IPS-15b (cell line): Measurements from ENCODE around the gene FRS3.
"Not testable (repeated sequence)": the region's sequence is repeated elsewhere in the genome, so short reads cannot be mapped to it uniquely, and the experiment has no call there.

Source experiments
- H3K27me3 ChIP-seq: one replicate; pipeline ENCODE4 v1.6.1; 2013; ENCODE audit warnings: low read length; ENCODE audit not compliant: control insufficient read depth, insufficient read depth
- H3K36me3 ChIP-seq: one replicate; pipeline ENCODE4 v1.6.1; 2013; ENCODE audit warnings: low read length; ENCODE audit not compliant: control insufficient read depth, insufficient read depth
- H3K4me1 ChIP-seq: one replicate; pipeline ENCODE4 v1.6.1; 2013; ENCODE audit warnings: mild to moderate bottlenecking, low read length; ENCODE audit not compliant: control insufficient read depth, insufficient read depth
- H3K4me3 ChIP-seq: one replicate; pipeline ENCODE4 v1.5.1; 2013; ENCODE audit warnings: low read depth, low read length
- H3K9ac ChIP-seq: one replicate; pipeline ENCODE4 v1.6.1; 2013; ENCODE audit warnings: low read depth, mild to moderate bottlenecking, low read length
- H3K9me3 ChIP-seq: one replicate; pipeline ENCODE4 v1.6.1; 2013; ENCODE audit warnings: mild to moderate bottlenecking, low read length; ENCODE audit not compliant: control insufficient read depth, insufficient read depth

FRS3 gene

DNA sequence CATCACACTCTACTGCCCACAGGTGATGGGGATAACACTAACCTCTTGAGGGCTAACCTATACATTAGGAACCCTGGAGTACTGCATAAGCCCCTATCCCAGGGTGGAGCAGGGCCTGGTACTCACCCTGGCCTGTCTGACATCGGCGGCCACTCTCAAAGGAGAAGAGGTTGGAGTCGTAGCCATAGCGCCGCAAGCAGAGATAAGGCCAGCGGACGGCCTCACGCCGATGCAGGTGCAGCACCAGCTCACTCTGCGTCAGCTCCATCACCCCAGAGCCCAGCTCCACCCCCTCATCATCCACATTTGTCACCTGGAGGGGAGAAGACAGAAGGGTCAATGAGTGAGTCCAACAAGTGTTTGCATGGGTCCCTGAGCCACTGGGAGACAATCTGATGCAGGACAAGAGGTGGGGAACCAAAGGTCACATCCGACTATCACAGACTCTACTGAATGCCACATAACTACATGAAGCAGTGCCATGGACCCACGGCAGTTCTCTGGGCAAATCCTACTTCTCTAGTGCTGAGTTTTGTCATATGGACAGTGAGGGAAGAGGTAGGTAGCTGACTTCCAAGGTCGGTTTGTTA is 4.3 kb downstream of the FRS3 start:
- no peak overlapping the region for H3K9ac ChIP-seq
- H3K27me3 ChIP-seq, result no peaks in the 10 kb centered on the region
- H3K9me3 ChIP-seq, result no peaks in the 10 kb centered on the region
- H3K36me3 ChIP-seq, result peaks cover 14% of the 10 kb centered on the region
- no peak overlapping the region for H3K4me3 ChIP-seq
- H3K4me1 ChIP-seq, result no peaks in the 10 kb centered on the region

DNA sequence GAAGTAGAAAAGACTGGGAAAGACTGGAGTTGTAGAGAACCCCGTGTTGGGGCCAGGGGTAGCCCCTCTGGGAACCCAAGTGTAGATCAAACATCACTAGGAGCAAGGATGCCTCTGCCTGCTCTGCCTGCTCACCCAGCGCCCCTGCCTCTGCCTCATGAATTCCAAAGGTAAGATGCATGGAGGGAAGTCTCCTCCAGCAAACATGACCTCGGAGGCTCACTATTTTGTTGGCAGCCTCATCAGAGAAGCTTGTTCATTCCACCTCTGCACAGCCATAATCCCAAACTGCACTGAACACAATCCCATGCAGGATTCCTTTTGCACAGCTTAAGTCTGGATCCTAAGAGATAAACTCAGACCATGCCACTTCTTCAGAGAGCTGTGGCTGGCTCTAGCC is 4.9 kb downstream of the FRS3 start:
- no peaks in the 10 kb centered on the region for H3K27me3 ChIP-seq
- no peaks in the 10 kb centered on the region for H3K4me1 ChIP-seq
- H3K4me3 ChIP-seq, result no peak overlapping the region
- H3K36me3 ChIP-seq, result peaks cover 17% of the 10 kb centered on the region
- H3K9me3 ChIP-seq, result no peaks in the 10 kb centered on the region
- H3K9ac ChIP-seq, result no peak overlapping the region

DNA sequence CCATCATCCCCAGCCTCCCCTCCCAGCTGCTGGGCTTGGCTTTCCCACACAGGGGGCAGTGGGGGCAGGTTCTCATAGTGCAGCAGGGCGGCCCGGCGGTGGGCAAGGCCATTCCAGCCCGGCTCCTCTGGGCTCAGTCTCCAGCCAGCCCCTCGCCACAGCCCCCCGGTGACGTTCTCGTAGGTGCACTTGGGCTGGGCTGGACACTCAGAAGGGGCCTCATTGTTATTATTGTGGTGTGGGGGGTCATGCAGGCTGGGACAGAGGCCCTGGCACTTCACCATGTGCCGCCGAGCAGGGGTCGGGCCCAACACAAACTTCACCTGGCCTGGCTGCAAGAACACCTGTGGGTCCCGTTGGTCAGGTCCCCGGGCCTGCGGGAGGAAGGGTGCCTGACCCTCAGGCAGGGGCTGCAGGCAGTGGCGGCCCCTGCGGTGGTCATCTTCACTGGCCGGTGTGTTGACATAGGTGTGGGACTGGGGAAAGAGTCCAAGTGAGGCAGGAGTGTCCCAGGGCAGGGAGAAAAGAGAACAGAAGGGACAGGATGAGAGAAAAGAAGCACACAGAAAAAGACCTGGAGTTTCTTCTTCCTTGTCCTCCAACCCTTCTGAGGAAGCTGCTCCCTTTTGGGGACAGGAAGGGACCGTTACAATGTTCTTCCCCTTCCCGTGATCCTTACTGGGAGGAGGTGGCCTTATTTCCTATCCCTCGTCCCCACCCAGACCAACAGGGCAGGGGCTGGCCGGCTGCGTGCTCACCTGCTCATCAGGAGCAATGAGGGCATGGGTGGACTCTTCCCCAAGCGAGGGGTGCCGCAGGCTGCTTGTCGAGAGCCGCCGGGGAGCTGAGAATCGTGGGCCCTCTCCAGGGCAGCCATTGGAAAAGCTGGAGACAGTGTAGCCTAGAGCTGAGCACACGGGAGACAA is 8.4 kb downstream of the FRS3 start:
- Histone ChIP-seq H3K36me3 (peaks cover 17% of the 10 kb centered on the region), H3K4me1 (peaks cover 3% of the 10 kb centered on the region), H3K27me3 (no peaks in the 10 kb centered on the region), H3K9ac (no peak overlapping the region), H3K9me3 (no peaks in the 10 kb centered on the region), H3K4me3 (no peak overlapping the region)

DNA sequence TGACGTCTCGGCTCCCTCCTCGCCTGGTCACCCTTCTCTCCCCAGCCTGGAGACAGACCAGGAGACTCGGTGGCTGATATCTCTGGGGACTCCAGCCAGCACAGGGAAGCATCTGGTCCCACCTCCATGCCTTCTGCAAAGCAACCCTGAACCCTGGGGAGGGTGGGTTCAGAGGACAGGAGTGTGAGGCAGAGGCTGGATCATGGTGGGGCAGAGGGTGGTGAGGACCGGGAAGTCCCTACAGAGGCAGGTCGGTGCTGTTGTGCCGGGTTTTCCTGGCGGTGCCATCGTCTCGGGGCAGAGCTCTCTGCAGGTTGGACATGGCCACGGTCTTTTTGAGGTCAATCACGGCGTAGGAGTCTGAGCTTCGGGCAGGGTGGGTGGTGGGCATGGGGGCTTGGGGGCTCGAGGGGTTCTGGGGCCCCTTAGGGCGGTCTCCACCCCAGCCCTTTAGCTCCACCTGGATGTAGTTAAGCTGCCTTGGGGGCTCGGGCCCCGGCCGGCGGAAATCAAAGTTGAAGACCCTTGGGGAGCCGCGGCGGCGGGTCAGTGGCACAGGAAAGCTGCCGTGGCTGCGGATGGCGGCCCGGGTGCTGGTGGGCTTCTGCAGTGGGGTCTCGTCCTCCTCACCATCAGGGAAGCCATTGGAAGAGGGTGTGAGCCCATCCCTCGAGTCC is 9.2 kb downstream of the FRS3 start:
- Histone ChIP-seq H3K4me3 (no peak overlapping the region), H3K36me3 (peaks cover 17% of the 10 kb centered on the region), H3K4me1 (peaks cover 3% of the 10 kb centered on the region), H3K27me3 (no peaks in the 10 kb centered on the region), H3K9ac (no peak overlapping the region), H3K9me3 (no peaks in the 10 kb centered on the region)

DNA sequence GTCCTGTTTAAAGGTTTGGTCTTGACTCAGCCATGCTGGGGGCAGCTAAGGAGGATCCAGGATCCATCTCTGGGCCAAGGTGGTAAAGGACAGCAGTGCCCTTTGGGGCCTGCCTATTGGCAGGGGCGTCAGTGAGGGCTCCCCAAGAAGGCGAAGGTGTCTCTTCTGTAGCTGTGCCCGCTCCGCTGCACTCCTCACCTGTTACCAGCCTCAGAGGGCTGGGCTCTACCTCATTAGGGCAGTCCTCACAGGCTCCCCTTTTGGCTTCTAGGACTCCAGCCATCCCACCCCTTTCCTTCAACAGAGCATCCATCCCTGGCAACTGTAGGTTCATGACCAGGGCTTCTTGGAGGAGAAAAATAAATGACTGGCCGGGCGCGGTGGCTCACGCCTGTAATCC is 10.3 kb downstream of the FRS3 start:
- Histone ChIP-seq H3K4me3 (no peak overlapping the region), H3K9ac (no peak overlapping the region), H3K4me1 (peaks cover 3% of the 10 kb centered on the region), H3K36me3 (peaks cover 9% of the 10 kb centered on the region), H3K27me3 (no peaks in the 10 kb centered on the region), H3K9me3 (no peaks in the 10 kb centered on the region)

DNA sequence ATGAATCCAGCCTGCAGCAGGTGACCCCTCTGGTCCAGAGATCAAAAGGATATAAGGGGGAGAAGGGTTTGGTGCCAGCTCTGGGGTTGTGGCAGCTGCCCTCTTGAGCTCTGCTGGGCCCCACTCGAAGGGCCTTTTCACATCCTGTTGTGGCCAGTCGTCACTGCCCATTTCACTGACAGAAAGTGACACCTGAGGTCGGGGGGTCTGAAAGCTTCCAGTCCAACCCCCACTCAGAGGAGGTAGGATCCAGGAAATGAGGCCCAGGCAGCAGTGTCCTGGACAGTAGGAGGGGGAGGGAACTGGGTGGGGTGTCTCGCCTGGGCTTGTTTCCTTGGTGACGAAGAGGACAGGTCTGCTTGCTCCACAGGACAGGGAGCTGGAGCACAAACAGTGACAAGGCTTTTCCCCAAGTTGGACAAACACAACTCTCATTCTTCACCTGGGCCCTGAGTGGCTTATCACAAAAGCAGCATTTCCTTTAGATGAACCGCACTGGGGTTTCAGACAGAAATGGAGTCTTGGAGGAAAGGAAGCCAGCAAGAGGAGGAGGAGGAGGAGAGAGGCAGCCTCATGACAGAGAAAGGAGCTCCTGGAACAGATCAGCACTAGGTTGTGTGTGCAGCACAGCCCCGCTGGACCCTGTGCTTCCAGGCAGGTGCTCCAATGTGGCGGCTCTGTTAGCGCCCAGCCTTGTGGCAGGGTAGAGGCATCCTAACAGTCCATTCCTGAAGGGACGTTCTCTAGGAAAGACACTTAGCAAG is 11.0 kb downstream of the FRS3 start:
- H3K4me3 ChIP-seq, result no peak overlapping the region
- peaks cover 9% of the 10 kb centered on the region for H3K36me3 ChIP-seq
- H3K27me3 ChIP-seq, result no peaks in the 10 kb centered on the region
- no peak overlapping the region for H3K9ac ChIP-seq
- peaks cover 3% of the 10 kb centered on the region for H3K4me1 ChIP-seq
- no peaks in the 10 kb centered on the region for H3K9me3 ChIP-seq

DNA sequence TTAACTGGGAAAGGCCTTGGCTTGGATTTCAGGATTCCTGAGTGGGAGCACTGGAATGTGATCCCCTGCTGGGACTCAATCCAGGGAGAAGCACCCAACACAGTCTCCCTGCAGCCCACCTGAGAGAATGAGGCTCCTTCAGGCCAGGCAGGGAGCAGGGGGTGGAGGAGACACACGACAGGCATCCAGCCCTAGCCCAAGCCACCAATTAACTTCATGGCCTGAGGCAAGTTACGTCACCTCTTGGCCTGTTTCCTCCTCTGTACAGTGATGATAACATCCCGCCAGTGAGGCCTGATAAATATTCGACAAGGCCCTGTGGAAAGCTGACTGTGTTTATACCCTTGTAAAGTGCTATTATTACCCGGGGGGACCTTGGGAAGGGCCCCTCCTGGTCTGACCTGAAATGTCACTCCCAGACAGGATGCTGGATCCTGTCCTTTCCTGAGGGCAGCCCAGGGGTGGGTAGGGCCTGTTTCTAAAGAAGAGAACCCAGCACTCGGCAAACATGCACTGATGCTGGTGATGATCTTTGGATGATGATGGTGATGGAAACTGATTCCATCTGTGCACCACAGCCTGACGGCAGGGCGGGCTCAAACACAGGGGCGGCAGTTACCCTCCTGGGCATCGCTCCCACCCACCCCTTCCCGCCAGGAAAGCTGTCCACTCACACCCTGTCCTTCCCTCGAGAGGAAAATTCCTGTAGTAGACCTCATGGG is 12.4 kb downstream of the FRS3 start:
- H3K4me1 ChIP-seq, result peaks cover 3% of the 10 kb centered on the region
- H3K4me3 ChIP-seq, result no peak overlapping the region
- H3K9ac ChIP-seq, result no peak overlapping the region
- H3K9me3 ChIP-seq, result no peaks in the 10 kb centered on the region
- peaks cover 9% of the 10 kb centered on the region for H3K36me3 ChIP-seq
- no peaks in the 10 kb centered on the region for H3K27me3 ChIP-seq

DNA sequence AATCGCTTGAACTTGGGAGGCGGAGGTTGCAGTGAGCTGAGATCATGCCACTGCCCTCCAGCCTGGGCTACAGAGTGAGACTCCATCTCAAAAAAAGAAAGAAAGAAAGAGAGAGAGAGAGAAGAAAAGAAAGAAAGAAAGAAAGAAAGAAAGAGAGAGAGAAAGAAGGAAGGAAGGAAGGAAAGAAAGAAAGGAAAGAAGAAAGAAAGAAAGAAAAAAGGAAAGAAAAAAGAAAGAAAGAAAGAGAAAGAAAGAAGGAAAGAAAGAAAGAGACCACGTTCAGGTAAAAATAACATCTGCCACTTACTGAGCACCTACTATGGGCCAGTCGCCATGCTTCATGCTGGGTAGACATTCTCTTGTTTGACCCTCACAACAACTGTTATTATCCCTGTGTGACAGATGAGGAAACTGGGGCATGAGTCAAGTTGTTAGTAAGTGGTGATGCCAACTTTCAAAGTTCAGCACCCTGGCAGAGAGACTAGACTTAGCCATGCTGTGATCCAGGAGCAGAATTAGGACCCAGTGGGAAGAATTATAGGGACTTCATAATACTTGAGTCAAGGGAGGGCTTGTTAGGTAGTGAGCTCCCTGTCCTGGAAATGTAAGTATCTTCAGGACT is 13.5 kb downstream of the FRS3 start:
- not testable (repeated sequence) for H3K4me1 ChIP-seq, H3K27me3 ChIP-seq, H3K9ac ChIP-seq, H3K4me3 ChIP-seq, H3K9me3 ChIP-seq, H3K36me3 ChIP-seq

DNA sequence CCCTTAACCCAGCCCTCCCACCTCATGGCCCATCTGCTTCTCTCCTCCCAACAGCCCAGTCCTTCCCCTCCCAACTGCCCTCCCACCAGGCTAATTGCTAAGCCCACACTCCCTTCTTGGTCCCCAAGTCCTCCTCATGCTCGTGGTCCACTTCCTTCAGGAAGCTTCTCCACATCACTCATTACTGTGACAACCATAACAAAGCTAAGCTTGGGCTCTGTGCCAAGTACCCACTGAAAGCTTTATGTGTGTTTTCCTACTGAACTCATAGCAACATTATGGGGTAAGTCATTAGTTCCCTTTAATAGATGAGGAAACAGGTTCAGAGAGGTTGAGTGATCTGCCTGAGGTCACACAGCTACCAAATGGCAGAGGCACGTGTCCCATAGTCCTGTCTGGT is 16.2 kb downstream of the FRS3 start:
- Histone ChIP-seq H3K9ac (no peak overlapping the region), H3K27me3 (no peaks in the 10 kb centered on the region), H3K4me3 (no peak overlapping the region), H3K4me1 (no peaks in the 10 kb centered on the region), H3K36me3 (no peaks in the 10 kb centered on the region), H3K9me3 (no peaks in the 10 kb centered on the region)

DNA sequence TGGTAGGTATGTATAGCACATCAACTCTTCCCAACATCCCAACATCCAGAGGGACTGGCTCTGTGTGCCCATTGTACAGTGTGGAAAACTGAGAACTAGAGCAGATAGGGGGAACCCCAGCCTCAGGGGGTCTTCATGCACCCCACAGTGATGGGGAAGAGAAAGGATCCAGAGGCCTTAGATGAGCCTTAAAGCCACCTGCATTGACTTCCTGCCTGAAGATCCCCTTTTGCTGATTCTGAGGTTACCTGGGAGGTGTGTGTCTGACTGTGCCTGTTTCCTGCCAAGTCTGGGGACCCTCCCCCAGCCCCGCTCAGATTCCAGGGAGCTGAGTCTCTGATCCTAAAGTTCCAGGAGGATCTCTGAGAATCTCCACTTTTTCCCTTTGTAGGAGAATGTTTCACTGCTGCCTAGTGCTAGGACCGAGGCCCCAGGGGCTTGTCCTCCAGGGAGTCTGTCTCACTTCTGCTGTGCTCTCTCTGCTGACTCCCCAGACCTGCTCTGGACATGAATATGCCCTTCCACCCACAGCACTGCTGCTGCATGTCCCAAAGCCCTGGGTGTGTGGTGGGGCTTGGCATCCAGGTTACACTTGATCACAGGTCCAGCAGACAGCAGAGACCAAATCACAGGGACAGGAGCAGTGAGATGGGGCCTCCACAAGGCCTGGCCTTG is 19.7 kb downstream of the FRS3 start:
- no peaks in the 10 kb centered on the region for H3K27me3 ChIP-seq
- no peaks in the 10 kb centered on the region for H3K36me3 ChIP-seq
- H3K9me3 ChIP-seq, result no peaks in the 10 kb centered on the region
- no peak overlapping the region for H3K4me3 ChIP-seq
- no peak overlapping the region for H3K9ac ChIP-seq
- peaks cover 3% of the 10 kb centered on the region for H3K4me1 ChIP-seq
